ENCODE measurements around the gene EEA1. TPM values are rescaled to one million over a fixed set of nuclear protein-coding genes. Genes with fewer than 3 reads are reported as not detected.

EEA1 gene
- total RNA-seq, 1 donor from 2014 or later = 59.2 TPM

GRCh38 chr12:92740411-92740810 is 188.7 kb downstream of the EEA1 start:
- Histone ChIP-seq H3K4me1 (peaks cover 4% of the 10 kb centered on the region), H3K36me3 (no peaks in the 10 kb centered on the region), H3K27me3 (no peaks in the 10 kb centered on the region), H3K4me3 (no peak overlapping the region), H3K27ac (no peak overlapping the region), H3K9me3 (no peaks in the 10 kb centered on the region)
- TF ChIP-seq POLR2AphosphoS5 (IDR thresholded peaks at IDR 0.05; ENCODE audit: insufficient read depth in 1 of 2, low read depth in 1 of 2) = no peak
- TF ChIP-seq POLR2A (IDR thresholded peaks at IDR 0.05) = no peak
- TF ChIP-seq, protein P1, sequence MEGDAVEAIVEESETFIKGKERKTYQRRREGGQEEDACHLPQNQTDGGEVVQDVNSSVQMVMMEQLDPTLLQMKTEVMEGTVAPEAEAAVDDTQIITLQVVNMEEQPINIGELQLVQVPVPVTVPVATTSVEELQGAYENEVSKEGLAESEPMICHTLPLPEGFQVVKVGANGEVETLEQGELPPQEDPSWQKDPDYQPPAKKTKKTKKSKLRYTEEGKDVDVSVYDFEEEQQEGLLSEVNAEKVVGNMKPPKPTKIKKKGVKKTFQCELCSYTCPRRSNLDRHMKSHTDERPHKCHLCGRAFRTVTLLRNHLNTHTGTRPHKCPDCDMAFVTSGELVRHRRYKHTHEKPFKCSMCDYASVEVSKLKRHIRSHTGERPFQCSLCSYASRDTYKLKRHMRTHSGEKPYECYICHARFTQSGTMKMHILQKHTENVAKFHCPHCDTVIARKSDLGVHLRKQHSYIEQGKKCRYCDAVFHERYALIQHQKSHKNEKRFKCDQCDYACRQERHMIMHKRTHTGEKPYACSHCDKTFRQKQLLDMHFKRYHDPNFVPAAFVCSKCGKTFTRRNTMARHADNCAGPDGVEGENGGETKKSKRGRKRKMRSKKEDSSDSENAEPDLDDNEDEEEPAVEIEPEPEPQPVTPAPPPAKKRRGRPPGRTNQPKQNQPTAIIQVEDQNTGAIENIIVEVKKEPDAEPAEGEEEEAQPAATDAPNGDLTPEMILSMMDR (IDR thresholded peaks at IDR 0.05) = no peak
- DNase-seq (ENCODE audit: extremely low spot score in 2 of 2) = no peak
- intact Hi-C loops (cut with DNase I) = no loop called here

- Histone ChIP-seq H3K27ac (no peak overlapping the region), H3K27me3 (no peaks in the 10 kb centered on the region), H3K36me3 (no peaks in the 10 kb centered on the region), H3K4me1 (peaks cover 11% of the 10 kb centered on the region), H3K4me3 (no peak overlapping the region), H3K9me3 (no peaks in the 10 kb centered on the region)
- intact Hi-C loops (cut with DNase I) = no loop called here
- no peak for DNase-seq (ENCODE audit: extremely low spot score in 2 of 2)
- TF ChIP-seq, protein P1 (IDR thresholded peaks at IDR 0.05) = no peak
- no peak for TF ChIP-seq POLR2A (IDR thresholded peaks at IDR 0.05)
- TF ChIP-seq POLR2AphosphoS5 (IDR thresholded peaks at IDR 0.05; ENCODE audit: insufficient read depth in 1 of 2, low read depth in 1 of 2) = no peak
These were observed 190.0 kb downstream of the EEA1 start for GRCh38 chr12:92739113-92739512.

- intact Hi-C loops (cut with DNase I) = no loop called here
- no peak for DNase-seq (ENCODE audit: extremely low spot score in 2 of 2)
- H3K9me3 ChIP-seq = no peaks in the 10 kb centered on the region
These were observed 190.9 kb downstream of the EEA1 start for GRCh38 chr12:92737855-92738850.

GRCh38 chr12:92736605-92737004 is 192.5 kb downstream of the EEA1 start:
- TF ChIP-seq, protein P1 (IDR thresholded peaks at IDR 0.05) = no peak
- TF ChIP-seq POLR2AphosphoS5 (IDR thresholded peaks at IDR 0.05; ENCODE audit: insufficient read depth in 1 of 2, low read depth in 1 of 2) (no peak), POLR2A (IDR thresholded peaks at IDR 0.05) (no peak)
- H3K9me3 ChIP-seq = no peaks in the 10 kb centered on the region
- DNase-seq (ENCODE audit: extremely low spot score in 2 of 2) = no peak
- H3K27me3 ChIP-seq = no peaks in the 10 kb centered on the region
- intact Hi-C loops (cut with DNase I) = no loop called here
- H3K27ac ChIP-seq = no peak overlapping the region
- no peak overlapping the region for H3K4me3 ChIP-seq
- H3K36me3 ChIP-seq = no peaks in the 10 kb centered on the region
- H3K4me1 ChIP-seq = peaks cover 11% of the 10 kb centered on the region

More at GRCh38 chr12:92737855-92738850, 190.9 kb downstream of the EEA1 start:
- no peak for TF ChIP-seq POLR2A (IDR thresholded peaks at IDR 0.05)
- TF ChIP-seq, protein P1 (IDR thresholded peaks at IDR 0.05) = no peak
- no peak for TF ChIP-seq POLR2AphosphoS5 (IDR thresholded peaks at IDR 0.05; ENCODE audit: insufficient read depth in 1 of 2, low read depth in 1 of 2)
- Histone ChIP-seq H3K36me3 (no peaks in the 10 kb centered on the region), H3K27me3 (no peaks in the 10 kb centered on the region), H3K4me1 (peaks cover 11% of the 10 kb centered on the region), H3K4me3 (no peak overlapping the region), H3K27ac (no peak overlapping the region)

All from vagina (tissue), 2 donors.